Measurements from ENCODE around the gene EBP. TPM values are rescaled to one million over a fixed set of nuclear protein-coding genes. Genes with fewer than 3 reads are reported as not detected.

Gene EBP
- total and polyA plus RNA-seq, 9 of the 15 experiments (the other 6 are each of a cell fraction or from before 2014, with no cell fraction given): 228 to 987 (median 274) TPM

DNA sequence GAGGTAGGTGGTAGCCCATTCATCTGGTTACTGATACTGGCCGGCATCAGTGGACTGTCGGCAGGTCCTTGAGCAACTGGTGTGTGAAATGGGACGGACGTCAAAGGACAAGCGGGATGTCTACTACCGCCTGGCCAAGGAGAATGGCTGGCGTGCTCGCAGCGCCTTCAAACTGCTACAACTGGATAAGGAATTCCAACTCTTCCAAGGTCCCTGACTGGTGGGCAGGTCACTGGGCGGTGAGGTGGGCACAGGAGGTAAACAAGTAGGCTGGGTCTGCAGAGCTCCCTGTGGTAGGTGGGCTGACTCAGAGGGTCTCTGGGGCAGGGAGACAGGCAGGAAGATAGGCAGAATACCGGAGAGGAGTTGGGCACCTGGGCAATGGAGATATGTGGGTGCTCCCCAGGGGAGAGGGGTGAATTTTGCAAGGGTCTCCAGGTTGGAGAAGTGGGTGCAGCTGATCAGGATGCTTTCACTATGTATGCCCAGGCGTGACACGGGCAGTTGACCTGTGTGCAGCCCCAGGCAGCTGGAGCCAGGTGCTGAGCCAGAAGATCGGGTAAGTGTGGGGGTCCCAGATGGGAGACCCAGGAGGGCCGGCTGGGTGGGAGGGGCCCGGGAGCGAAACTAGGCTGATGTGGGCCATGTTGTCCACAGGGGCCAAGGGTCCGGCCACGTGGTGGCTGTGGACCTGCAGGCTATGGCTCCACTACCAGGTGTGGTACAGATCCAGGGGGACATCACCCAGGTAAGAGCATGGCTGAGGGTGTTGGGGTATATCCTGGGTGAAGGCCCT lies 43.5 kb upstream of the EBP start:
- intact Hi-C loops (cut with micrococcal nuclease): no loop called here
- Histone ChIP-seq H3K4me2 (ENCODE audit: insufficient read depth, low read length) (no peak overlapping the region), H3K79me2 (ENCODE audit: control insufficient read depth, insufficient read depth, low read length) (peaks cover 48% of the 10 kb centered on the region), H3K27me3 (ENCODE audit: control insufficient read depth in 2 of 2, insufficient read depth in 2 of 2, low read length in 2 of 2) (no peaks in the 10 kb centered on the region), H3K36me3 (ENCODE audit: control insufficient read depth, insufficient read depth, low read length) (peaks cover 56% of the 10 kb centered on the region; the same call in 2 of the 3 replicates), H3K9ac (ENCODE audit: insufficient read depth in 1 of 2, low read depth in 2 of 2, low read length in 2 of 2) (peak overlapping the region in 1 of 2 experiments; percentile 58; a peak in 2 of 4 replicates), H3K4me1 (replicated peaks in 1 of 2; ENCODE audit: control insufficient read depth in 2 of 2, insufficient read depth in 2 of 2, low read length in 2 of 2) (peaks cover 5 to 24% of the 10 kb centered on the region in 2 experiments; a peak in 4 of 5 replicates), H3K4me3 (no peak overlapping the region; the same call in 1 of the 2 replicates), H3K9me1 (ENCODE audit: control insufficient read depth, insufficient read depth, low read length) (peaks cover 4% of the 10 kb centered on the region), H4K20me1 (replicated peaks; ENCODE audit: control insufficient read depth, insufficient read depth, low read length) (no peaks in the 10 kb centered on the region), H2AFZ (ENCODE audit: low read depth, low read length) (no peak overlapping the region), H3K27ac (ENCODE audit: extremely low read depth, low read depth, low read length) (no peak overlapping the region), H3K9me3 (replicated peaks; ENCODE audit: control insufficient read depth, insufficient read depth, low read depth, low read length) (no peaks in the 10 kb centered on the region)
- ChIA-PET CTCF (ENCODE audit: low intra/inter-chr PET ratio) (no interaction called here), POLR2A (no interaction called here)
- in situ Hi-C loops (cut with MboI): loop anchor here (25.0 kb wide), 1 partner anchor 616 kb away; no protein-coding TSS in a partner anchor
- WGBS (ENCODE audit: insufficient coverage, low coverage, missing lambda C conversion rate): 87% methylated on average over 18 of the region's 19 CpGs
- no peak for FAIRE-seq
- TF ChIP-seq KLF10 (CRISPR knock-in tag; IDR thresholded peaks at IDR 0.05): no peak
- peak; percentile 40; the same call in 1 of the 2 replicates for TF ChIP-seq RBFOX2 (IDR thresholded peaks at IDR 0.05; ENCODE audit: low read depth, low read length)
- no TSS peak for BruUV-seq (replicated peaks)
- ATAC-seq: no peak
- DNase-seq (ENCODE audit: extremely low read depth in 1 of 4, low spot score in 3 of 4): no peak

GRCh38 chrX:48478806-48479205 lies 42.8 kb upstream of the EBP start:
- in situ Hi-C loops (cut with MboI) (loop anchor here (25.0 kb wide), 1 partner anchor 617 kb away; no protein-coding TSS in a partner anchor), intact Hi-C loops (cut with micrococcal nuclease) (no loop called here)
- peaks cover 61% of the 10 kb centered on the region; the same call in 2 of the 3 replicates for H3K36me3 ChIP-seq (ENCODE audit: control insufficient read depth, insufficient read depth, low read length)
- no peak for FAIRE-seq
- no peaks in the 10 kb centered on the region for H3K27me3 ChIP-seq (ENCODE audit: control insufficient read depth in 2 of 2, insufficient read depth in 2 of 2, low read length in 2 of 2)
- H4K20me1 ChIP-seq (replicated peaks; ENCODE audit: control insufficient read depth, insufficient read depth, low read length): no peaks in the 10 kb centered on the region
- no peak overlapping the region for H3K9ac ChIP-seq (ENCODE audit: insufficient read depth in 1 of 2, low read depth in 2 of 2, low read length in 2 of 2)
- H3K9me1 ChIP-seq (ENCODE audit: control insufficient read depth, insufficient read depth, low read length): peaks cover 4% of the 10 kb centered on the region
- BruUV-seq (replicated peaks): no TSS peak
- no peak for ATAC-seq
- no peak overlapping the region for H3K4me3 ChIP-seq
- H3K27ac ChIP-seq (ENCODE audit: extremely low read depth, low read depth, low read length): no peak overlapping the region
- POLR2A ChIA-PET: interaction anchor here (0.8 kb wide), 1 partner anchor 49 kb away, joined by 3 read pairs; no protein-coding TSS in a partner anchor
- CTCF ChIA-PET (ENCODE audit: low intra/inter-chr PET ratio): no interaction called here
- H3K9me3 ChIP-seq (replicated peaks; ENCODE audit: control insufficient read depth, insufficient read depth, low read depth, low read length): no peaks in the 10 kb centered on the region
- peaks cover 3 to 18% of the 10 kb centered on the region in 2 experiments; a peak in 4 of 5 replicates for H3K4me1 ChIP-seq (replicated peaks in 1 of 2; ENCODE audit: control insufficient read depth in 2 of 2, insufficient read depth in 2 of 2, low read length in 2 of 2)
- no peak overlapping the region for H3K4me2 ChIP-seq (ENCODE audit: insufficient read depth, low read length)
- 83% methylated on average over 3 of the region's 5 CpGs for WGBS (ENCODE audit: insufficient coverage, low coverage, missing lambda C conversion rate)
- no peak for DNase-seq (ENCODE audit: extremely low read depth in 1 of 4, low spot score in 3 of 4)
- H2AFZ ChIP-seq (ENCODE audit: low read depth, low read length): no peak overlapping the region
- peaks cover 48% of the 10 kb centered on the region for H3K79me2 ChIP-seq (ENCODE audit: control insufficient read depth, insufficient read depth, low read length)
- TF ChIP-seq HIVEP1 (CRISPR knock-in tag; IDR thresholded peaks at IDR 0.05) (no peak), ZNF41 (CRISPR knock-in tag; conservative IDR thresholded peaks at IDR 0.05) (no peak), PCBP2 (IDR thresholded peaks at IDR 0.05; ENCODE audit: low read depth, low read length, poor library complexity, severe bottlenecking) (no peak), HNRNPL (IDR thresholded peaks at IDR 0.05; ENCODE audit: low read depth, low read length) (no peak), ARID4B (CRISPR knock-in tag; IDR thresholded peaks at IDR 0.05) (no peak), RFX7 (CRISPR knock-in tag; IDR thresholded peaks at IDR 0.05) (no peak), CC2D1A (IDR thresholded peaks at IDR 0.05) (no peak), ADNP (tag; IDR thresholded peaks at IDR 0.05) (no peak), SMARCC2 (IDR thresholded peaks at IDR 0.05; ENCODE audit: low read depth) (no peak)
